ENCODE data around the gene LHFPL6.

The LHFPL6 gene

DNA sequence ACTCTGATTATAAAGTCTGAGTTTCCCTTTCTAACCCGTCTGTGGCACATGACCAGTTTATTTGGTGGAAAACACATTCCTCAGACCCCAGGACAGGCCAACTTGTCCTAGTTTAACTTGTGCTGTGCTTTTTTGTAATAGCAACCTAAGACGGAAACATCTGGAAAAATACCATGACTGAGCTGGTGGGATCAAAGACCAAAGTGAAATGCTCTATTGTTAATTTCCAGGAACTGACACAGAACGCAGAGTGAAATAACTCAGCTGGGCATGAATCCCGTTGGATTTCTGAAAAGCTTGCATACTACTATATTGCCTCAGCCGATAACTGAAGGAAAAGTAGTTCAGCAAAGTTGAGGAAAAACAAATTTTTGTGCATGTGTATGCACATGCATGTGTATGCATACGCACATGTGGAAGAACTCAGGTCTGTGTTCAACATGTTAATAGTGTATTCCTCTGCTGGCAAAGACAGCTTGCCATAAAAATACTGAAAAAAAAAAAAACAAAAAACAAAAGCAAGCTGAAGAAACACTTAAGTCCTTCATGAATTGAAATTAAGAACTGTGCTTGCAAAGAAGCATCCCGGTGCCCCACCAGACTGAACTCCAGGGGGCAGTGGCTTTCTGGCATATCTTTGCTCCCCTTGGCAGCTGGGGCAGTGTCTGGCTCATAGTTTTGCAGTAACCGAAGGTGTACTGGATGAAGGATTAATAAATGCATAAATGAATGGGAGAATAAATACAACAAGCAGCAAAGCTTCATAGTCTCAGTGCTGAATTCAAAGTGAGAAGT lies 187.8 kb downstream of the LHFPL6 start:
- Histone ChIP-seq H3K27ac (ENCODE audit: poor library complexity, severe bottlenecking) (no peak overlapping the region), H3K9me3 (ENCODE audit: severe bottlenecking) (no peaks in the 10 kb centered on the region), H3K36me3 (ENCODE audit: low read depth) (no peaks in the 10 kb centered on the region), H3K4me1 (ENCODE audit: insufficient read depth, poor library complexity, severe bottlenecking) (peaks cover 5% of the 10 kb centered on the region), H3K4me3 (ENCODE audit: severe bottlenecking) (no peak overlapping the region), H3K27me3 (ENCODE audit: insufficient read depth, poor library complexity, severe bottlenecking) (no peaks in the 10 kb centered on the region)
- DNase-seq (ENCODE audit: low spot score) (no peak), ATAC-seq (ENCODE audit: low read depth) (0 out of 3 replicates have a peak, but pooled peaks have one; percentile 40)
- peak; percentile 62 for TF ChIP-seq CTCF (IDR thresholded peaks at IDR 0.05; ENCODE audit: poor library complexity, severe bottlenecking)

DNA sequence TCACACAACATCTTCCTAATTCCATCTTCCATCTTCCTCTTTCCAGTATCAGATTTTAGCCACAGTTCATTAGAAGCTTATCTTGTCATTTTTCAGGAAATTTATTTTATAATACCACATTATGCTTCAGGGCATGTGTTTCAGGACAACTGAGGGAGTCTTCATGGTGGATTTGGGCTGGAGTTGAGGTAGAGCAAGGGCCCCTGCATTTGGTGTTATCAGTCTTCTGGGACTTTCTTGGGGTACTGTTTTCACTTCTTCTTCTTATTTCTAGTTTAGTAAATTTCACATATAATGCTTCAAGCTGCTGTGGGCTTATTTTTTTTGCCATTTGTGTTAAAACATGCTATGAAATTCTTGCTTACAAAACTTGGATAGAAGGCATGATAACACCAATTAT lies 188.7 kb downstream of the LHFPL6 start:
- ATAC-seq (ENCODE audit: low read depth) (no peak), DNase-seq (ENCODE audit: low spot score) (no peak)
- Histone ChIP-seq H3K36me3 (ENCODE audit: low read depth) (no peaks in the 10 kb centered on the region), H3K27ac (ENCODE audit: poor library complexity, severe bottlenecking) (no peak overlapping the region), H3K27me3 (ENCODE audit: insufficient read depth, poor library complexity, severe bottlenecking) (no peaks in the 10 kb centered on the region), H3K4me1 (ENCODE audit: insufficient read depth, poor library complexity, severe bottlenecking) (peaks cover 5% of the 10 kb centered on the region), H3K9me3 (ENCODE audit: severe bottlenecking) (no peaks in the 10 kb centered on the region), H3K4me3 (ENCODE audit: severe bottlenecking) (no peak overlapping the region)
- TF ChIP-seq CTCF (IDR thresholded peaks at IDR 0.05; ENCODE audit: poor library complexity, severe bottlenecking) = no peak

DNA sequence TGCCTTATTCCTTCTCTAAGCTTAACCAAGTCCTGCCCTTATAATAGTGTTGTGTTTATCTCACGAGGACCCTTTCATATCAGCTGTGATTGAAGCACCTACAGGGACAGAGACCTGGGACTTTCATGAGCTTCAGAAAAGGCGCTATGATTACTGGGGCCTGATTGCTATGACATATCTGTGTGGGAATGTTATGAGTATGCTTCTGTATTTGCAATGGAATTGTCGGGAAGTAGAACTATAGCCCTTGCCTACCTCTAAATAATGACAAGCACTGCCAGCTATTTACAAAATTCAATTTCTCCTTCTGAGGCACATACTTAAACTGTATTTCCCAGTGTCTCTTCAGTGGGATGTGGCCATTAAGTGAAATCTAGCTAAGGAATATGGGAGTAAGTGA lies 191.5 kb downstream of the LHFPL6 start:
- TF ChIP-seq CTCF (IDR thresholded peaks at IDR 0.05; ENCODE audit: poor library complexity, severe bottlenecking) = no peak
- ATAC-seq (ENCODE audit: low read depth) = no peak
- Histone ChIP-seq H3K36me3 (ENCODE audit: low read depth) (no peaks in the 10 kb centered on the region), H3K4me3 (ENCODE audit: severe bottlenecking) (no peak overlapping the region), H3K27ac (ENCODE audit: poor library complexity, severe bottlenecking) (no peak overlapping the region), H3K9me3 (ENCODE audit: severe bottlenecking) (no peaks in the 10 kb centered on the region), H3K27me3 (ENCODE audit: insufficient read depth, poor library complexity, severe bottlenecking) (no peaks in the 10 kb centered on the region), H3K4me1 (ENCODE audit: insufficient read depth, poor library complexity, severe bottlenecking) (no peaks in the 10 kb centered on the region)
- DNase-seq (ENCODE audit: low spot score) = no peak

DNA sequence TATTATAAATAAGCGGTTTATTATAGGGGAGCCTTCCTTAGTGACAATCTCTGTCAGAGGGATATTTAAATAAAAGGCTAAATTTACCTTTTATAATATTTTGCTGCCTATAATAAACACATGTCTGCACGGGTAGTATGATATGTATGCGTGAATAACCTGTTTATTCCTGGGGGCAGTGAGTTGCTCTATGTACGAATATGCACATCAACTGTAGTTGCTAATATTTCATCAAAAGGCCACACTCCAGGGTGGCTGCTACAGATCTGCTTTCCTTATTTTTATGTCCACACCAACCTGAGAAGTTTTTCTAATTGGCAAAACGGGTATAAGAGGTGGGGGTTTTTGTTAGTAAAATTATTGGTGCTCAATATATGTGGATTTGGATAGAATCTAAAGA lies 192.0 kb downstream of the LHFPL6 start:
- no peaks in the 10 kb centered on the region for H3K36me3 ChIP-seq (ENCODE audit: low read depth)
- no peak for DNase-seq (ENCODE audit: low spot score)
- no peak for ATAC-seq (ENCODE audit: low read depth)
- H3K27ac ChIP-seq (ENCODE audit: poor library complexity, severe bottlenecking) = no peak overlapping the region
- H3K4me1 ChIP-seq (ENCODE audit: insufficient read depth, poor library complexity, severe bottlenecking) = no peaks in the 10 kb centered on the region
- TF ChIP-seq CTCF (IDR thresholded peaks at IDR 0.05; ENCODE audit: poor library complexity, severe bottlenecking) = no peak
- no peak overlapping the region for H3K4me3 ChIP-seq (ENCODE audit: severe bottlenecking)
- H3K27me3 ChIP-seq (ENCODE audit: insufficient read depth, poor library complexity, severe bottlenecking) = no peaks in the 10 kb centered on the region
- no peaks in the 10 kb centered on the region for H3K9me3 ChIP-seq (ENCODE audit: severe bottlenecking)
